SK-N-SH (cell line): ENCODE results near the gene FZR1. TPM values are rescaled to one million over a fixed set of nuclear protein-coding genes. Genes with fewer than 3 reads are reported as not detected.

Source experiments
- CTCF ChIA-PET: fragments of 300-600, 350-600 bp; formaldehyde crosslinking; extraction: SDS; loops from one replicate; lab custom pipeline; 2021; lab: Yijun Ruan, JAX
- POLR2A ChIA-PET: fragments of 350-600 bp; sonication (Branson Sonifier 250); formaldehyde crosslinking; extraction: SDS; loops from one replicate; lab custom pipeline; 2020; ENCODE audit warnings: antibody characterized with exemption, inconsistent platforms; lab: Yijun Ruan, JAX
- DNase-seq: peaks from one replicate; pipeline ENCODE4 v3.0.0; 2012
- H2AFZ ChIP-seq: fragments of 200-600 bp; sonication (generic); 2 replicates; pipeline ENCODE4 v1.8.1; 2016; ENCODE audit warnings: antibody characterized with exemption, mild to moderate bottlenecking, low read depth
- H3F3A ChIP-seq: fragments of 200-600 bp; sonication (generic); replicated peaks from 2 replicates; pipeline ENCODE3; 2016; ENCODE audit warnings: antibody characterized with exemption, mild to moderate bottlenecking; ENCODE audit not compliant: insufficient read depth
- H3K27ac ChIP-seq, 2 experiments: fragments of 200-500 bp in 1 of 2; fragments of 200-600 bp in 1 of 2; sonication (Bioruptor generic) in 1 of 2; sonication (generic), shearing (Covaris generic) in 1 of 2; 2 replicates each; pipeline versions ENCODE4 v1.5.1 to v1.6.1; 2014 to 2016; ENCODE audit warnings: low read depth in 2 of 2, inconsistent platforms in 1 of 2, low read length in 1 of 2, mild to moderate bottlenecking in 1 of 2, mixed read lengths in 1 of 2
- H3K27me3 ChIP-seq: fragments of 200-600 bp; sonication (generic), shearing (Covaris generic); 2 replicates; pipeline ENCODE4 v1.6.1; 2016; ENCODE audit warnings: mixed run types; ENCODE audit not compliant: insufficient read depth
- H3K36me3 ChIP-seq, 2 experiments: fragments of 200-500 bp in 1 of 2; fragments of 200-600 bp in 1 of 2; sonication (Bioruptor generic) in 1 of 2; sonication (generic) in 1 of 2; replicated peaks in 1 of 2; 2 replicates each; pipeline versions ENCODE3 to v1.5.1; 2014 to 2016; ENCODE audit warnings: low read length in 1 of 2, mild to moderate bottlenecking in 1 of 2; ENCODE audit not compliant: insufficient read depth in 2 of 2, control insufficient read depth in 1 of 2
- H3K4me1 ChIP-seq, 2 experiments: fragments of 200-500 bp in 1 of 2; fragments of 200-600 bp in 1 of 2; sonication (Bioruptor generic) in 1 of 2; sonication (generic), shearing (Covaris generic) in 1 of 2; 2 replicates each; pipeline versions ENCODE4 v1.5.1 to v1.6.1; 2014 to 2016; ENCODE audit warnings: low read depth in 1 of 2, low read length in 1 of 2, mixed run types in 1 of 2; ENCODE audit not compliant: insufficient read depth in 2 of 2, control insufficient read depth in 1 of 2
- H3K4me2 ChIP-seq: fragments of 200-600 bp; sonication (generic), shearing (Covaris generic); 2 replicates; pipeline ENCODE4 v1.6.1; 2017; ENCODE audit warnings: mixed run types
- H3K4me3 ChIP-seq, 2 experiments: fragments of 200-500 bp in 1 of 2; fragments of 200-600 bp in 1 of 2; sonication (Bioruptor generic) in 1 of 2; sonication (generic), shearing (Covaris generic) in 1 of 2; 2 replicates each; pipeline versions ENCODE4 v1.5.1 to v1.8.1; 2014 to 2016; ENCODE audit warnings: low read depth in 2 of 2, inconsistent platforms in 1 of 2, low read length in 1 of 2, mild to moderate bottlenecking in 1 of 2, mixed read lengths in 1 of 2, moderate library complexity in 1 of 2
- H3K79me2 ChIP-seq: fragments of 200-600 bp; sonication (generic); 2 replicates; pipeline ENCODE4 v1.8.1; 2017; ENCODE audit warnings: mild to moderate bottlenecking; ENCODE audit not compliant: insufficient read depth
- H3K9ac ChIP-seq: fragments of 200-600 bp; sonication (generic); 2 replicates; pipeline ENCODE4 v1.6.1; 2017; ENCODE audit warnings: mixed run types
- H3K9me2 ChIP-seq: fragments of 200-600 bp; sonication (generic); 2 replicates; pipeline ENCODE4 v1.6.1; 2017; ENCODE audit warnings: mixed run types
- H3K9me3 ChIP-seq: fragments of 200-600 bp; sonication (generic); 2 replicates; pipeline ENCODE4 v1.6.1; 2017; ENCODE audit warnings: mixed run types, mild to moderate bottlenecking, moderate library complexity
- H4K20me1 ChIP-seq: fragments of 200-600 bp; sonication (generic); 2 replicates; pipeline ENCODE4 v1.6.1; 2017; ENCODE audit warnings: mild to moderate bottlenecking, mixed run types; ENCODE audit not compliant: insufficient read depth
- CHD2 ChIP-seq: fragments of 150-350 bp; IDR thresholded peaks from 2 replicates; pipeline ENCODE4 v1.6.1; 2018; ENCODE audit warnings: low read length; ENCODE audit not compliant: partially characterized antibody
- CTCF ChIP-seq: fragments of 200-600 bp; sonication (generic); IDR thresholded peaks from 2 replicates; pipeline ENCODE4 v1.6.1; 2017; ENCODE audit warnings: antibody characterized with exemption, mild to moderate bottlenecking, moderate library complexity
- FOXJ3 ChIP-seq: sonication (generic); formaldehyde crosslinking; IDR thresholded peaks from 2 replicates; pipeline ENCODE4 v1.5.1; 2020; ENCODE audit warnings: mild to moderate bottlenecking, missing genetic modification reagents
- FOXM1 ChIP-seq: IDR thresholded peaks from 2 replicates; pipeline ENCODE4 v1.4.0; 2012; ENCODE audit warnings: low read depth, mild to moderate bottlenecking
- GABPA ChIP-seq: IDR thresholded peaks from 2 replicates; pipeline ENCODE4 v1.4.0; 2012; ENCODE audit warnings: low read depth, mild to moderate bottlenecking
- GATA2 ChIP-seq: sonication (generic); formaldehyde crosslinking; IDR thresholded peaks from 2 replicates; pipeline ENCODE4 v1.5.0; 2020; ENCODE audit warnings: mild to moderate bottlenecking, missing genetic modification reagents
- MAX ChIP-seq: IDR thresholded peaks from 2 replicates; pipeline ENCODE4 v1.4.0; 2012; ENCODE audit warnings: low read depth
- MXI1 ChIP-seq: IDR thresholded peaks from 2 replicates; pipeline ENCODE4 v1.6.1; 2012; ENCODE audit warnings: mild to moderate bottlenecking, low read depth, low read length, improper control_type of control experiment
- PBX3 ChIP-seq: IDR thresholded peaks from 2 replicates; pipeline ENCODE4; 2012
- RCOR1 ChIP-seq: fragments of 150-350 bp; IDR thresholded peaks from 2 replicates; pipeline ENCODE4 v1.6.1; 2017; ENCODE audit warnings: antibody characterized with exemption, low read length
- REST ChIP-seq: IDR thresholded peaks from 2 replicates; pipeline ENCODE4 v1.6.1; 2012; ENCODE audit warnings: mild to moderate bottlenecking, low read depth, low read length, moderate library complexity
- RXRA ChIP-seq: IDR thresholded peaks from 2 replicates; pipeline ENCODE4 v1.4.0; 2012; ENCODE audit warnings: low read depth, mild to moderate bottlenecking, borderline replicate concordance
- TCF12 ChIP-seq: IDR thresholded peaks from 2 replicates; pipeline ENCODE4 v1.4.0; 2012
- USF2 ChIP-seq: fragments of 150-350 bp; IDR thresholded peaks from 2 replicates; pipeline ENCODE4 v1.6.1; 2017; ENCODE audit warnings: antibody characterized with exemption, low read length, low read depth, borderline replicate concordance
- ZBTB33 ChIP-seq: IDR thresholded peaks from 2 replicates; pipeline ENCODE4 v1.4.0; 2012; ENCODE audit warnings: low read depth, borderline replicate concordance
- WGBS: methylation state at CpG from one replicate; pipeline ENCODE4 v1.1.6; 2017; ENCODE audit warnings: low lambda C conversion rate; 5-methylcytosine and 5-hydroxymethylcytosine counted together
- polyA plus RNA-seq, 3 experiments: library from polyadenylated mRNA; depleted of rRNA; stranded (reverse); fragments of >200 nt; gene quantifications; 2 replicates each; pipeline ENCODE4 v1.2.3, GENCODE V29; 2012

FZR1 gene
- polyA plus RNA-seq, 1 of the 3 experiments (the other 2 are of a cell fraction), result 36.3 TPM

- Histone ChIP-seq H3K27ac (no peak overlapping the region), H3K79me2 (no peaks in the 10 kb centered on the region), H3K9me2 (no peaks in the 10 kb centered on the region), H3K36me3 (no peaks in the 10 kb centered on the region), H3K9me3 (no peaks in the 10 kb centered on the region), H3K4me1 (no peaks in the 10 kb centered on the region; a peak in 1 of 4 replicates), H3K4me3 (no peak overlapping the region), H3K9ac (no peak overlapping the region), H2AFZ (no peak overlapping the region), H3K27me3 (no peaks in the 10 kb centered on the region; the same call in 1 of the 2 replicates), H3K4me2 (no peak overlapping the region), H4K20me1 (no peaks in the 10 kb centered on the region), H3F3A (no peaks in the 10 kb centered on the region)
- 64% methylated on average over 21 of the region's 27 CpGs for WGBS
- DNase-seq, result no peak
- ChIA-PET POLR2A (interaction anchor here (0.8 kb wide), 1 partner anchor 58 kb away, joined by 6 read pairs; no protein-coding TSS in a partner anchor), CTCF (interaction anchor here (0.7 to 1.6 kb wide), 2 partner anchors 50 to 151 kb away, joined by 4 to 9 read pairs; no protein-coding TSS in a partner anchor)
- TF ChIP-seq GABPA, result no peak
- no peak for TF ChIP-seq USF2
- no peak for TF ChIP-seq REST
- TF ChIP-seq FOXJ3 (CRISPR knock-in tag), result no peak
- TF ChIP-seq GATA2, result no peak
Observed at GRCh38 chr19:3478409-3479176, 27.5 kb upstream of the FZR1 start.

GRCh38 chr19:3479177-3479833 lies 26.8 kb upstream of the FZR1 start:
- DNase-seq, result peak; percentile 78
- H3K27ac ChIP-seq, result no peak overlapping the region
- no peak overlapping the region for H3K4me3 ChIP-seq
- H3K9ac ChIP-seq, result no peak overlapping the region
- ChIA-PET POLR2A (interaction anchor here (0.6 to 0.9 kb wide), 3 partner anchors 50 to 84 kb away, joined by 3 to 6 read pairs (median 3); no protein-coding TSS in a partner anchor), CTCF (interaction anchor here (0.7 to 1.6 kb wide), 5 partner anchors 50 to 506 kb away, joined by 3 to 9 read pairs (median 4); partner anchors contain the start of gene EEF2)
- no peaks in the 10 kb centered on the region for H4K20me1 ChIP-seq
- no peaks in the 10 kb centered on the region; the same call in none of the 2 replicates for H3K27me3 ChIP-seq
- H2AFZ ChIP-seq, result no peak overlapping the region
- no peaks in the 10 kb centered on the region for H3K79me2 ChIP-seq
- no peaks in the 10 kb centered on the region for H3F3A ChIP-seq
- H3K9me2 ChIP-seq, result no peaks in the 10 kb centered on the region
- no peaks in the 10 kb centered on the region for H3K9me3 ChIP-seq
- no peak overlapping the region for H3K4me2 ChIP-seq
- H3K36me3 ChIP-seq, result no peaks in the 10 kb centered on the region
- H3K4me1 ChIP-seq, result no peaks in the 10 kb centered on the region; a peak in 1 of 4 replicates
- 15% methylated on average over 7 of the region's 7 CpGs for whole genome bisulfite sequencing
- TF ChIP-seq RXRA (no peak), CTCF (no peak), PBX3 (no peak), TCF12 (no peak), FOXM1 (no peak), CHD2 (no peak), RCOR1 (no peak), MXI1 (no peak), ZBTB33 (no peak), MAX (no peak)
